Osteocyte (in vitro differentiated cells): ENCODE measurements around the gene TRIM44. TPM values are rescaled to one million over a fixed set of nuclear protein-coding genes. Genes with fewer than 3 reads are reported as not detected.

Source experiments
- DNase-seq: peaks from one replicate; pipeline ENCODE4 v3.0.0; 2021; ENCODE audit warnings: mixed read lengths; ENCODE audit not compliant: unreplicated experiment; ENCODE audit errors: extremely low spot score
- H3K27ac Mint-ChIP-seq: one replicate; pipeline ENCODE4 v1.8.0; 2021; ENCODE audit warnings: mild to moderate bottlenecking, mixed read lengths; ENCODE audit not compliant: unreplicated experiment
- H3K27me3 Mint-ChIP-seq: one replicate; pipeline ENCODE4 v1.8.0; 2021; ENCODE audit warnings: mixed read lengths; ENCODE audit not compliant: unreplicated experiment
- H3K36me3 Mint-ChIP-seq: one replicate; pipeline ENCODE4 v1.8.0; 2021; ENCODE audit warnings: mixed read lengths; ENCODE audit not compliant: unreplicated experiment
- H3K4me1 Mint-ChIP-seq: one replicate; pipeline ENCODE4 v1.8.0; 2021; ENCODE audit warnings: mixed read lengths; ENCODE audit not compliant: unreplicated experiment
- H3K4me3 Mint-ChIP-seq: one replicate; pipeline ENCODE4 v1.8.0; 2021; ENCODE audit warnings: mild to moderate bottlenecking, moderate library complexity, mixed read lengths; ENCODE audit not compliant: unreplicated experiment
- H3K9me3 Mint-ChIP-seq: one replicate; pipeline ENCODE4 v1.8.0; 2021; ENCODE audit warnings: mixed read lengths; ENCODE audit not compliant: unreplicated experiment
- total RNA-seq: library from RNA; stranded (reverse); gene quantifications from 2 replicates; pipeline ENCODE4 v1.2.1, GENCODE V29; 2021
- TF ChIP-seq, protein P1 (sequence below): fragments of 200-600 bp; sonication (generic); IDR thresholded peaks from 2 replicates; pipeline ENCODE4 v1.5.0; 2021; ENCODE audit warnings: antibody characterized with exemption, mild to moderate bottlenecking, moderate library complexity

TRIM44 gene
- total RNA-seq, 1 donor from 2014 or later: 79.9 TPM

GRCh38 chr11:35791088-35791958, 128.7 kb downstream of the TRIM44 start:
- Mint-ChIP-seq H3K4me1 (peaks cover 69% of the 10 kb centered on the region), H3K9me3 (no peaks in the 10 kb centered on the region)
- DNase-seq: no peak

GRCh38 chr11:35792148-35792845, 129.7 kb downstream of the TRIM44 start:
- H3K36me3 Mint-ChIP-seq: peaks cover 2% of the 10 kb centered on the region
- no peaks in the 10 kb centered on the region for H3K9me3 Mint-ChIP-seq
- TF ChIP-seq, protein P1, sequence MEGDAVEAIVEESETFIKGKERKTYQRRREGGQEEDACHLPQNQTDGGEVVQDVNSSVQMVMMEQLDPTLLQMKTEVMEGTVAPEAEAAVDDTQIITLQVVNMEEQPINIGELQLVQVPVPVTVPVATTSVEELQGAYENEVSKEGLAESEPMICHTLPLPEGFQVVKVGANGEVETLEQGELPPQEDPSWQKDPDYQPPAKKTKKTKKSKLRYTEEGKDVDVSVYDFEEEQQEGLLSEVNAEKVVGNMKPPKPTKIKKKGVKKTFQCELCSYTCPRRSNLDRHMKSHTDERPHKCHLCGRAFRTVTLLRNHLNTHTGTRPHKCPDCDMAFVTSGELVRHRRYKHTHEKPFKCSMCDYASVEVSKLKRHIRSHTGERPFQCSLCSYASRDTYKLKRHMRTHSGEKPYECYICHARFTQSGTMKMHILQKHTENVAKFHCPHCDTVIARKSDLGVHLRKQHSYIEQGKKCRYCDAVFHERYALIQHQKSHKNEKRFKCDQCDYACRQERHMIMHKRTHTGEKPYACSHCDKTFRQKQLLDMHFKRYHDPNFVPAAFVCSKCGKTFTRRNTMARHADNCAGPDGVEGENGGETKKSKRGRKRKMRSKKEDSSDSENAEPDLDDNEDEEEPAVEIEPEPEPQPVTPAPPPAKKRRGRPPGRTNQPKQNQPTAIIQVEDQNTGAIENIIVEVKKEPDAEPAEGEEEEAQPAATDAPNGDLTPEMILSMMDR: no peak
- DNase-seq: no peak
- H3K4me1 Mint-ChIP-seq: peaks cover 69% of the 10 kb centered on the region
- H3K27me3 Mint-ChIP-seq: no peaks in the 10 kb centered on the region
- no peak overlapping the region for H3K27ac Mint-ChIP-seq
- H3K4me3 Mint-ChIP-seq: no peak overlapping the region

More at GRCh38 chr11:35791088-35791958, 128.7 kb downstream of the TRIM44 start:
- H3K27me3 Mint-ChIP-seq: no peaks in the 10 kb centered on the region
- no peak overlapping the region for H3K4me3 Mint-ChIP-seq
- peaks cover 2% of the 10 kb centered on the region for H3K36me3 Mint-ChIP-seq
- peak overlapping the region; percentile 1 for H3K27ac Mint-ChIP-seq
- TF ChIP-seq, protein P1: no peak

DNA sequence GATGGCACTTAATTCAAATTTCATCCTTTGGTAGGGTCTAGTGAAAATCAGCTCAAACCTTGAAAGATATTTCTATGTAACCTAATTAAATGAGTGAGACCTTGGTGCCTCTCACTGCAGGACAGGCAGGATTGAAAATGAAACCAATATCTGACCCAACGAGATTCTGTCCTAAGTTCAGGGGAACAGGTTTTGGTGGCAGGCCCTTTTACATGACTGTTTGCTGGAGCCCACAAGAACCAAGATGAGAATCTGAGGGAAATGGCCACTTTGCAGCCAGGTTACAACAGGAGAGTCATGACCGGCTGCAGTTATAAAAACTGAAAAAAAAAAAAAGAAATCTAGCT, 130.2 kb downstream of the TRIM44 start:
- no peak overlapping the region for H3K4me3 Mint-ChIP-seq
- H3K4me1 Mint-ChIP-seq: peaks cover 69% of the 10 kb centered on the region
- no peak for DNase-seq
- H3K27me3 Mint-ChIP-seq: no peaks in the 10 kb centered on the region
- TF ChIP-seq, protein P1: no peak
- no peaks in the 10 kb centered on the region for H3K9me3 Mint-ChIP-seq
- peaks cover 2% of the 10 kb centered on the region for H3K36me3 Mint-ChIP-seq
- H3K27ac Mint-ChIP-seq: no peak overlapping the region

DNA sequence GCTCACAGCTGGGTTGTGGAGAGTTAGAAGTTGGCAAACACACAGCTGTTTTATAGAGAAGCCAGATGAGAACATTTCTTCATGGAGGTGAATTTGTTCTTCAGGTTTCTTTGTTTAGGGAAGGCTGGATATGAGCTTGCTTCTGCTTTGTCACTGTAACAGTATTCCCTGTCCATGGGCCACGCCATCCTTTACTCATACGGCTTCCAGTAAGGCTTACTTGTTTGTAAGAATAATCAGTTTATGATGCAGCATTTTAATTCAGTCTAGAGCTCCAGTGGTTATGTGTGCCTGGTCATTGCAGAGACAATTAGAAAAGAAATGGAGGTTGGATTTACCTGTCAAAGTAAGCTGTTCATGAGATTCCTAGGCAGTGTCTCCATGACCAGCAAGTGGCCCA, 131.8 kb downstream of the TRIM44 start:
- no peaks in the 10 kb centered on the region for H3K9me3 Mint-ChIP-seq
- no peaks in the 10 kb centered on the region for H3K27me3 Mint-ChIP-seq
- DNase-seq: no peak
- no peak overlapping the region for H3K4me3 Mint-ChIP-seq
- TF ChIP-seq, protein P1: no peak
- H3K36me3 Mint-ChIP-seq: peaks cover 2% of the 10 kb centered on the region
- peaks cover 71% of the 10 kb centered on the region for H3K4me1 Mint-ChIP-seq
- H3K27ac Mint-ChIP-seq: no peak overlapping the region

- H3K27ac Mint-ChIP-seq: peak overlapping the region; percentile 78
- H3K4me3 Mint-ChIP-seq: no peak overlapping the region
- no peaks in the 10 kb centered on the region for H3K9me3 Mint-ChIP-seq
- no peak for DNase-seq
- TF ChIP-seq, protein P1: no peak
- peaks cover 74% of the 10 kb centered on the region for H3K4me1 Mint-ChIP-seq
- peaks cover 4% of the 10 kb centered on the region for H3K36me3 Mint-ChIP-seq
- no peaks in the 10 kb centered on the region for H3K27me3 Mint-ChIP-seq
These were observed 132.3 kb downstream of the TRIM44 start for GRCh38 chr11:35794850-35795249.
